Psoas muscle (tissue), 8 donors: ENCODE results near the gene LSM7. TPM values are rescaled to one million over a fixed set of nuclear protein-coding genes. Genes with fewer than 3 reads are reported as not detected.

ENCODE experiments used
- ATAC-seq, 4 donors: fragments of 200-7000 bp; cut with Tn5 transposase; one replicate each; pipeline ENCODE4 v1.9.1; 2020; ENCODE audit warnings: moderate library complexity in 3 of 4, mild to moderate bottlenecking in 2 of 4
- DNase-seq, 2 donors: peaks; one replicate each; pipeline ENCODE4 v3.0.0-alpha.2; 2020
- H3K27ac ChIP-seq: fragments of 200-600 bp; one replicate; pipeline ENCODE4 v1.8.0; 2022
- H3K27me3 ChIP-seq, 3 donors: fragments of 200-600 bp in 1 of 3; one replicate each; pipeline versions ENCODE4 v1.6.1 to v1.8.0; 2013 to 2022; ENCODE audit warnings: low read length in 2 of 3, mild to moderate bottlenecking in 2 of 3, moderate library complexity in 1 of 3; ENCODE audit not compliant: insufficient read depth in 3 of 3
- H3K36me3 ChIP-seq, 2 donors: fragments of 200-600 bp in 1 of 2; one replicate each; pipeline versions ENCODE4 v1.6.1 to v1.8.0; 2013 to 2022; ENCODE audit warnings: low read depth in 1 of 2, mild to moderate bottlenecking in 1 of 2, moderate library complexity in 1 of 2; ENCODE audit not compliant: insufficient read depth in 1 of 2
- H3K4me1 ChIP-seq: fragments of 200-600 bp; one replicate; pipeline ENCODE4 v1.8.0; 2022
- H3K4me3 ChIP-seq: fragments of 200-600 bp; one replicate; pipeline ENCODE4 v1.8.0; 2022; ENCODE audit warnings: mild to moderate bottlenecking
- H3K9me3 ChIP-seq: fragments of 200-600 bp; one replicate; pipeline ENCODE4 v1.8.0; 2022
- WGBS, 3 donors: extraction: QIAGEN DNeasy Blood & Tissue Kit; methylation state at CpG; one replicate each; pipeline versions ENCODE4 v1.1.6 to v1.1.7; 2013; 5-methylcytosine and 5-hydroxymethylcytosine counted together
- intact Hi-C, 2 donors: fragments of 100-400 bp; cut with DNase I; formaldehyde crosslinking; loops; one replicate each; pipeline versions ENCODE4 v1.11.0 to v1.14.2; 2022
- polyA plus RNA-seq, 3 donors: library from polyadenylated mRNA; stranded (reverse); fragments of 200-250 nt; gene quantifications; one replicate each; pipeline ENCODE4 v1.2.3, GENCODE V29; 2013
- total RNA-seq, 4 donors: library from RNA; stranded (reverse); fragmentation: NEBNext Ultra II Directional in 2 of 4; extraction: Animal tissue kit (Norgen Biotek cat#: 25700) in 2 of 4; gene quantifications; one replicate each; pipeline versions ENCODE4 v1.2.1 to v1.2.4, GENCODE V29; 2021 to 2023
- TF ChIP-seq, protein P1 (sequence below): fragments of 200-600 bp; IDR thresholded peaks from one replicate; pipeline ENCODE4 v1.8.0; 2022; ENCODE audit warnings: antibody characterized with exemption
- donor health status: healthy with polysubstance abuse.
- donor health status: DM: no; HTN: no; CAD: no; lungs with moderate emphysema.
- donor health status: Bipolar disorder and iron deficiency.
- donor health status: healthy.
- donor health status: DM: yes; HTN: yes; CAD: no.
- donor health status: DM: no; HTN: no; CAD: no.
- donor health status: DM: no; HTN: no; CAD: no.
- donor health status: DM: yes; HTN: yes; CAD: no.

Gene LSM7
- total and polyA plus RNA-seq, 7 donors, result 42.2 to 323 (median 89.8) TPM

GRCh38 chr19:2330255-2330631 is 1.9 kb upstream of the LSM7 start:
- H3K9me3 ChIP-seq, result no peaks in the 10 kb centered on the region
- intact Hi-C loops, result loop anchor here in 1 of 2 donors (5.0 kb wide), 1 partner anchor 57 kb away; no protein-coding TSS in a partner anchor
- peaks cover 53% of the 10 kb centered on the region for H3K4me1 ChIP-seq
- DNase-seq, result no peak
- 63 to 70% (median 67%) methylated on average over 10 of the region's 10 CpGs for WGBS, 3 donors
- no peak for ATAC-seq
- peaks cover 0 to 11% of the 10 kb centered on the region in 2 donors for H3K36me3 ChIP-seq
- H3K4me3 ChIP-seq, result peak overlapping the region; percentile 93
- no peaks in the 10 kb centered on the region for H3K27me3 ChIP-seq
- peak overlapping the region; percentile 84 for H3K27ac ChIP-seq
- TF ChIP-seq, protein P1, sequence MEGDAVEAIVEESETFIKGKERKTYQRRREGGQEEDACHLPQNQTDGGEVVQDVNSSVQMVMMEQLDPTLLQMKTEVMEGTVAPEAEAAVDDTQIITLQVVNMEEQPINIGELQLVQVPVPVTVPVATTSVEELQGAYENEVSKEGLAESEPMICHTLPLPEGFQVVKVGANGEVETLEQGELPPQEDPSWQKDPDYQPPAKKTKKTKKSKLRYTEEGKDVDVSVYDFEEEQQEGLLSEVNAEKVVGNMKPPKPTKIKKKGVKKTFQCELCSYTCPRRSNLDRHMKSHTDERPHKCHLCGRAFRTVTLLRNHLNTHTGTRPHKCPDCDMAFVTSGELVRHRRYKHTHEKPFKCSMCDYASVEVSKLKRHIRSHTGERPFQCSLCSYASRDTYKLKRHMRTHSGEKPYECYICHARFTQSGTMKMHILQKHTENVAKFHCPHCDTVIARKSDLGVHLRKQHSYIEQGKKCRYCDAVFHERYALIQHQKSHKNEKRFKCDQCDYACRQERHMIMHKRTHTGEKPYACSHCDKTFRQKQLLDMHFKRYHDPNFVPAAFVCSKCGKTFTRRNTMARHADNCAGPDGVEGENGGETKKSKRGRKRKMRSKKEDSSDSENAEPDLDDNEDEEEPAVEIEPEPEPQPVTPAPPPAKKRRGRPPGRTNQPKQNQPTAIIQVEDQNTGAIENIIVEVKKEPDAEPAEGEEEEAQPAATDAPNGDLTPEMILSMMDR, result no peak

GRCh38 chr19:2329501-2329916 is 1.1 kb upstream of the LSM7 start:
- ATAC-seq (no peak), DNase-seq (no peak)
- 35 to 54% (median 46%) methylated on average over 13 of the region's 13 CpGs for WGBS, 3 donors
- Histone ChIP-seq H3K36me3 (peaks cover 0 to 16% of the 10 kb centered on the region in 2 donors), H3K4me3 (peak overlapping the region; percentile 93), H3K27ac (peak overlapping the region; percentile 84), H3K9me3 (no peaks in the 10 kb centered on the region), H3K27me3 (no peaks in the 10 kb centered on the region), H3K4me1 (peaks cover 53% of the 10 kb centered on the region)
- TF ChIP-seq, protein P1, result no peak
- intact Hi-C loops, result loop anchor here in 1 of 2 donors (5.0 kb wide), 1 partner anchor 92 kb away; the partner anchor contains the start of genes PLEKHJ1 and SF3A2

- Histone ChIP-seq H3K9me3 (no peaks in the 10 kb centered on the region), H3K27me3 (no peaks in the 10 kb centered on the region), H3K27ac (peak overlapping the region; percentile 84), H3K36me3 (peaks cover 0 to 20% of the 10 kb centered on the region in 2 donors), H3K4me3 (peak overlapping the region; percentile 93), H3K4me1 (peaks cover 53% of the 10 kb centered on the region)
- 1 to 3% (median 2%) methylated on average over 16 of the region's 16 CpGs for WGBS, 3 donors
- TF ChIP-seq, protein P1, result no peak
- DNase-seq (no peak), ATAC-seq (no peak)
- intact Hi-C loops, result loop anchor here in 1 of 2 donors (5.0 kb wide), 1 partner anchor 92 kb away; the partner anchor contains the start of genes PLEKHJ1 and SF3A2
Measured at GRCh38 chr19:2329149-2329478, 728 bp upstream of the LSM7 start.

- ATAC-seq, result no peak
- TF ChIP-seq, protein P1, result no peak
- WGBS, 3 donors, result 1% methylated on average over 18 of the region's 18 CpGs
- DNase-seq, result no peak
- peaks cover 0 to 31% of the 10 kb centered on the region in 2 donors for H3K36me3 ChIP-seq
- H3K4me3 ChIP-seq, result peak overlapping the region; percentile 93
- peak overlapping the region; percentile 84 for H3K27ac ChIP-seq
- intact Hi-C loops, result loop anchor here in 1 of 2 donors (5.0 kb wide), 1 partner anchor 91 kb away; the partner anchor contains the start of genes PLEKHJ1 and SF3A2
- H3K27me3 ChIP-seq, result no peaks in the 10 kb centered on the region
- H3K4me1 ChIP-seq, result peaks cover 44% of the 10 kb centered on the region
- H3K9me3 ChIP-seq, result no peaks in the 10 kb centered on the region
Measured at GRCh38 chr19:2327773-2328400, 499 bp downstream of the LSM7 start.
